Astrocyte (in vitro differentiated cells and primary cell): ENCODE data around the gene FIG4. TPM values are rescaled to one million over a fixed set of nuclear protein-coding genes. Genes with fewer than 3 reads are reported as not detected.

ENCODE experiments used
- DNase-seq: peaks from one replicate; pipeline ENCODE4 v3.0.0-alpha.2; 2010; ENCODE audit warnings: low read depth
- FAIRE-seq: peaks from 2 replicates; lab custom pipeline; 2011; peaks lifted over from hg19 to GRCh38; lab: Jason Lieb, UNC
- H2AFZ ChIP-seq: 2 replicates; pipeline ENCODE4 v1.6.0; 2012; ENCODE audit warnings: low read depth, low read length, inconsistent platforms
- H3K27ac ChIP-seq: 2 replicates; pipeline ENCODE4 v1.5.1; 2011; ENCODE audit warnings: low read depth, low read length, inconsistent platforms
- H3K27me3 ChIP-seq: 2 replicates; pipeline ENCODE4 v1.6.0; 2011; ENCODE audit warnings: low read length, inconsistent platforms; ENCODE audit not compliant: insufficient read depth
- H3K36me3 ChIP-seq: 2 replicates; pipeline ENCODE4 v1.5.1; 2011; ENCODE audit warnings: low read length, inconsistent platforms; ENCODE audit not compliant: insufficient read depth
- H3K4me1 ChIP-seq: 2 replicates; pipeline ENCODE4 v1.5.1; 2011; ENCODE audit warnings: low read length, inconsistent platforms; ENCODE audit not compliant: insufficient read depth
- H3K4me2 ChIP-seq: 2 replicates; pipeline ENCODE4 v1.6.0; 2012; ENCODE audit warnings: low read length, inconsistent platforms
- H3K4me3 ChIP-seq: 2 replicates; pipeline ENCODE4 v1.5.1; 2011; ENCODE audit warnings: low read depth, mild to moderate bottlenecking, low read length, inconsistent platforms; ENCODE audit not compliant: insufficient read depth
- H3K79me2 ChIP-seq: 2 replicates; pipeline ENCODE4 v1.6.0; 2012; ENCODE audit warnings: mild to moderate bottlenecking, low read length, inconsistent platforms; ENCODE audit not compliant: insufficient read depth
- H3K9ac ChIP-seq: 2 replicates; pipeline ENCODE4 v1.6.0; 2012; ENCODE audit warnings: mild to moderate bottlenecking, low read length, inconsistent platforms
- H3K9me3 ChIP-seq: 2 replicates; pipeline ENCODE4 v1.5.1; 2012; ENCODE audit warnings: low read depth, mild to moderate bottlenecking, low read length, inconsistent platforms; ENCODE audit not compliant: insufficient read depth
- H4K20me1 ChIP-seq: 2 replicates; pipeline ENCODE4 v1.6.0; 2012; ENCODE audit warnings: low read length, inconsistent platforms; ENCODE audit not compliant: insufficient read depth
- H3K27ac Mint-ChIP-seq: one replicate; pipeline ENCODE4 v1.8.0; 2021; ENCODE audit warnings: mild to moderate bottlenecking, mixed read lengths; ENCODE audit not compliant: unreplicated experiment
- H3K27me3 Mint-ChIP-seq: one replicate; pipeline ENCODE4 v1.8.0; 2021; ENCODE audit warnings: low read depth, mixed read lengths; ENCODE audit not compliant: unreplicated experiment
- H3K36me3 Mint-ChIP-seq: one replicate; pipeline ENCODE4 v1.8.0; 2021; ENCODE audit warnings: low read depth, mixed read lengths; ENCODE audit not compliant: unreplicated experiment
- H3K4me1 Mint-ChIP-seq: one replicate; pipeline ENCODE4 v1.8.0; 2021; ENCODE audit warnings: low read depth, mixed read lengths; ENCODE audit not compliant: unreplicated experiment
- H3K4me3 Mint-ChIP-seq: one replicate; pipeline ENCODE4 v1.8.0; 2021; ENCODE audit warnings: mild to moderate bottlenecking, moderate library complexity, mixed read lengths; ENCODE audit not compliant: unreplicated experiment
- H3K9me3 Mint-ChIP-seq: one replicate; pipeline ENCODE4 v1.8.0; 2021; ENCODE audit warnings: mild to moderate bottlenecking, mixed read lengths; ENCODE audit not compliant: unreplicated experiment
- EZH2 ChIP-seq: IDR thresholded peaks from 2 replicates; pipeline ENCODE4 v1.6.1; 2012; ENCODE audit warnings: mild to moderate bottlenecking, low read length, inconsistent platforms; ENCODE audit not compliant: insufficient read depth
- total RNA-seq: library from RNA; stranded (reverse); gene quantifications from 2 replicates; pipeline ENCODE4 v1.2.1, GENCODE V29; 2021
- TF ChIP-seq, protein P1 (sequence below): IDR thresholded peaks from 2 replicates; pipeline ENCODE4 v1.5.1; 2011; ENCODE audit warnings: low read depth, mild to moderate bottlenecking, inconsistent platforms, low read length, moderate library complexity; ENCODE audit not compliant: insufficient read depth

Gene FIG4
- total RNA-seq, 1 donor from 2014 or later = 8.4 TPM

DNA sequence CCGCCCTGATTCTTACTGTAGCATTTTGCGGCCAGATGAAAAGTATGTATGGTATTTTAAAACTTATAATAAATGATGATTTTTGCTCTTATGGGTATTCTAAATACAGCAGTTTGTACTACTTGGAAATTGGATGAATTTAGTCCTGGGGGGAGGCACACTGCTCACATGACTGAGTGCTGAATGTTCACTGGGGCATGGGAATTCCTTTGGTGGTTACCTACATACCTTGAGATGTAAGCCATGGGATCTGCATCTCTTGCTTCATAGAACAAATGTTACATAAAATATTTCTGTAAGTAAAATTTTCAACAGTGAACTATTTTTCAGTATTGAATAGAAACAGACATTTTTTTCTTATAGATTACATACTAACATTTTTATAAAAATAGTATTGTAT lies 71.1 kb downstream of the FIG4 start:
- H3K27ac Mint-ChIP-seq = no peak overlapping the region
- no peaks in the 10 kb centered on the region for H3K27me3 ChIP-seq
- DNase-seq = no peak
- peaks cover 3% of the 10 kb centered on the region for H3K4me1 Mint-ChIP-seq
- H3K36me3 Mint-ChIP-seq = peaks cover 7% of the 10 kb centered on the region
- no peaks in the 10 kb centered on the region for H3K36me3 ChIP-seq
- no peak overlapping the region for H3K4me3 Mint-ChIP-seq
- no peak overlapping the region for H3K4me3 ChIP-seq
- no peak for FAIRE-seq
- H3K4me1 ChIP-seq = no peaks in the 10 kb centered on the region
- H3K27ac ChIP-seq = no peak overlapping the region
- no peak overlapping the region for H2AFZ ChIP-seq
- no peak overlapping the region for H3K9ac ChIP-seq
- peaks cover 8% of the 10 kb centered on the region for H3K9me3 Mint-ChIP-seq
- no peak for TF ChIP-seq EZH2
- TF ChIP-seq, protein P1, sequence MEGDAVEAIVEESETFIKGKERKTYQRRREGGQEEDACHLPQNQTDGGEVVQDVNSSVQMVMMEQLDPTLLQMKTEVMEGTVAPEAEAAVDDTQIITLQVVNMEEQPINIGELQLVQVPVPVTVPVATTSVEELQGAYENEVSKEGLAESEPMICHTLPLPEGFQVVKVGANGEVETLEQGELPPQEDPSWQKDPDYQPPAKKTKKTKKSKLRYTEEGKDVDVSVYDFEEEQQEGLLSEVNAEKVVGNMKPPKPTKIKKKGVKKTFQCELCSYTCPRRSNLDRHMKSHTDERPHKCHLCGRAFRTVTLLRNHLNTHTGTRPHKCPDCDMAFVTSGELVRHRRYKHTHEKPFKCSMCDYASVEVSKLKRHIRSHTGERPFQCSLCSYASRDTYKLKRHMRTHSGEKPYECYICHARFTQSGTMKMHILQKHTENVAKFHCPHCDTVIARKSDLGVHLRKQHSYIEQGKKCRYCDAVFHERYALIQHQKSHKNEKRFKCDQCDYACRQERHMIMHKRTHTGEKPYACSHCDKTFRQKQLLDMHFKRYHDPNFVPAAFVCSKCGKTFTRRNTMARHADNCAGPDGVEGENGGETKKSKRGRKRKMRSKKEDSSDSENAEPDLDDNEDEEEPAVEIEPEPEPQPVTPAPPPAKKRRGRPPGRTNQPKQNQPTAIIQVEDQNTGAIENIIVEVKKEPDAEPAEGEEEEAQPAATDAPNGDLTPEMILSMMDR = no peak
- H3K9me3 ChIP-seq = no peaks in the 10 kb centered on the region
- no peak overlapping the region for H3K4me2 ChIP-seq
- no peaks in the 10 kb centered on the region for H3K79me2 ChIP-seq
- H4K20me1 ChIP-seq = no peaks in the 10 kb centered on the region
- no peaks in the 10 kb centered on the region for H3K27me3 Mint-ChIP-seq

DNA sequence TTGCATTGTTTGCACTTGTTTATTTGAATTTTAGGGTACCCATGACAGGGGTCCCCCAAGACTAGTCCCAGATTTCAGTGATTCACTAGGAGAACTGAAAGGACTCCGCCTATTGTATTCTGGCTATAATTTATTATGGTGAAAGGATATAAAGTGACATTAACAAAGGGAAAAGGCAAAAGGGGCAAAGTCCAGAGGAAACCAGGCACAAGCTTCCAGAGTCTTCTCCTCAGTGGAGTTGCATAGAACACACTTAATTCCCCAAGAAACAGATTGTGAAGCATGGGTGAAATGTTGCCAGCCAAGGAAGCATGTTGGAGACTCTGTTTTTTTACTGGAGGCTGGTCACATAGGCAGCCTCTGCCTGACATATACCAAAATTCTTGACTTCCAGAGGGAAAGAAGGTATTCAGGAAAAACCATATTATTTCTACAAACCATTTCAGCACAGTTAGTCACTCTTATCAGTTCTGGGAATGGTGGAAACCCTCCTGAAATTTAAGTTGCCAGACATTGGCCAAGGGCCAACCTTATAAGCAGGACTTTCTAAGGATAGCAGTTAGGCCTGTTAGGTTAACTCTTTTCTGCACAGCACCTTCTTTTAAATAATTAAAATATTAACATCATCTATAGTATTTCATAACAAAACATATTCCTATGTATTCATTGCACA lies 71.8 kb downstream of the FIG4 start:
- no peak overlapping the region for H3K4me2 ChIP-seq
- peaks cover 1% of the 10 kb centered on the region for H3K4me1 ChIP-seq
- FAIRE-seq (no peak), DNase-seq (peak; percentile 59)
- no peak overlapping the region for H3K4me3 ChIP-seq
- no peaks in the 10 kb centered on the region for H3K36me3 ChIP-seq
- H4K20me1 ChIP-seq = no peaks in the 10 kb centered on the region
- Mint-ChIP-seq H3K4me3 (no peak overlapping the region), H3K9me3 (peaks cover 5% of the 10 kb centered on the region), H3K27me3 (no peaks in the 10 kb centered on the region), H3K36me3 (peaks cover 4% of the 10 kb centered on the region), H3K27ac (no peak overlapping the region), H3K4me1 (peaks cover 3% of the 10 kb centered on the region)
- H2AFZ ChIP-seq = no peak overlapping the region
- H3K79me2 ChIP-seq = no peaks in the 10 kb centered on the region
- TF ChIP-seq, protein P1 = no peak
- TF ChIP-seq EZH2 = no peak
- H3K27me3 ChIP-seq = no peaks in the 10 kb centered on the region
- no peak overlapping the region for H3K27ac ChIP-seq
- H3K9ac ChIP-seq = no peak overlapping the region
- no peaks in the 10 kb centered on the region for H3K9me3 ChIP-seq

DNA sequence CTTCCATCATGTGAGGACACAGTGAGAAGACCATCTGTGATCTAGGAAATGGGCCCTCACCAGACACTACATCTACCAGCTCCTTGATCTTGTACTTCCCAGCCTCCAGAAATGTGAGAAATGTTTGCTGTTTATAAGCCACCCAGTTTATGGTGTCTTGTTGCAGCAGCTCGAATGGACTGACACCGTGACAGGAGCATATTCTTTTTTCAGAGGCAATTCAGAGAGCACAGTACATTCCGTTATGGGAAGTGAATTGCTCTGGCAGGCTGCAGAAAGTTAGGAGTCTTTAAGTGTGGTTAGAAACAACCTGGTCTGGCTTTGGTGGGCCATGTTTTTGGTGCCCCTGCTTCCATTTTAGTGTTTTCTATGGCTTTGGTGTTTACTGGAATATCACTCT lies 75.1 kb downstream of the FIG4 start:
- H3K4me3 Mint-ChIP-seq = no peak overlapping the region
- H3K36me3 ChIP-seq = no peaks in the 10 kb centered on the region
- H3K27me3 ChIP-seq = no peaks in the 10 kb centered on the region
- H3K4me1 ChIP-seq = peaks cover 7% of the 10 kb centered on the region
- H3K4me3 ChIP-seq = no peak overlapping the region
- no peaks in the 10 kb centered on the region for H3K79me2 ChIP-seq
- no peaks in the 10 kb centered on the region for H3K9me3 ChIP-seq
- FAIRE-seq = no peak
- no peak overlapping the region for H3K27ac Mint-ChIP-seq
- H4K20me1 ChIP-seq = no peaks in the 10 kb centered on the region
- H2AFZ ChIP-seq = no peak overlapping the region
- no peak overlapping the region for H3K4me2 ChIP-seq
- H3K9me3 Mint-ChIP-seq = no peaks in the 10 kb centered on the region
- H3K27me3 Mint-ChIP-seq = peaks cover 3% of the 10 kb centered on the region
- no peak for DNase-seq
- no peaks in the 10 kb centered on the region for H3K36me3 Mint-ChIP-seq
- H3K4me1 Mint-ChIP-seq = peaks cover 3% of the 10 kb centered on the region
- H3K27ac ChIP-seq = no peak overlapping the region
- no peak overlapping the region for H3K9ac ChIP-seq
- TF ChIP-seq, protein P1 = no peak
- no peak for TF ChIP-seq EZH2
